Breast epithelium (tissue), 4 donors: ENCODE data around the gene ZNF490. TPM values are rescaled to one million over a fixed set of nuclear protein-coding genes. Genes with fewer than 3 reads are reported as not detected.
"Not testable (repeated sequence)": the region's sequence is repeated elsewhere in the genome, so short reads cannot be mapped to it uniquely, and the experiment has no call there.

Source experiments
- DNase-seq, 2 donors: peaks; one replicate each; pipeline ENCODE4 v3.0.0-alpha.2; 2019; ENCODE audit warnings: low spot score in 2 of 2
- H3K27ac ChIP-seq, 2 donors: fragments of 200-600 bp; sonication (generic) in 1 of 2; one replicate each; pipeline ENCODE4 v1.5.1; 2016 to 2019; ENCODE audit warnings: mild to moderate bottlenecking in 1 of 2
- H3K27me3 ChIP-seq, 2 donors: fragments of 200-600 bp; sonication (generic) in 1 of 2; one replicate each; pipeline versions ENCODE4 v1.5.1 to v1.6.0; 2017 to 2019; ENCODE audit warnings: control low read depth in 1 of 2, mild to moderate bottlenecking in 1 of 2
- H3K36me3 ChIP-seq: fragments of 200-600 bp; one replicate; pipeline ENCODE4 v1.5.1; 2019
- H3K4me1 ChIP-seq, 2 donors: fragments of 200-600 bp; sonication (generic); one replicate each; pipeline ENCODE4 v1.5.1; 2016 to 2019; ENCODE audit warnings: control low read depth in 1 of 2
- H3K4me3 ChIP-seq, 3 donors: fragments of 200-600 bp; sonication (generic); 1 replicate in 2 of 3; 2 replicates in 1 of 3; pipeline ENCODE4 v1.5.1; 2016 to 2019; ENCODE audit warnings: mild to moderate bottlenecking in 3 of 3, moderate library complexity in 2 of 3
- H3K9me3 ChIP-seq, 2 donors: fragments of 200-600 bp; sonication (generic) in 1 of 2; one replicate each; pipeline ENCODE4 v1.5.1; 2016 to 2019; ENCODE audit warnings: control low read depth in 1 of 2
- CTCF ChIP-seq, 3 donors: fragments of 450-650 bp; IDR thresholded peaks; one replicate each; pipeline ENCODE4 v1.5.1; 2016 to 2017; ENCODE audit warnings: antibody characterized with exemption in 3 of 3, mild to moderate bottlenecking in 3 of 3, moderate library complexity in 3 of 3
- POLR2A ChIP-seq: fragments of 450-650 bp; IDR thresholded peaks from one replicate; pipeline ENCODE4 v1.6.1; 2016; ENCODE audit warnings: antibody characterized with exemption, mild to moderate bottlenecking, moderate library complexity
- POLR2AphosphoS5 ChIP-seq, 3 donors: sonication (generic); formaldehyde crosslinking; IDR thresholded peaks; one replicate each; pipeline ENCODE4 v1.6.1; 2017; ENCODE audit warnings: antibody characterized with exemption in 3 of 3
- intact Hi-C: fragments of 100-400 bp; cut with DNase I; formaldehyde crosslinking; loops from one replicate; pipeline ENCODE4 v1.15.1; 2023; ENCODE audit warnings: low total_unique reads
- total RNA-seq, 3 donors: library from RNA; depleted of rRNA; stranded (reverse); fragments of >200 nt; gene quantifications; one replicate each; pipeline ENCODE4 v1.1.0, GENCODE V29; 2016

ZNF490 gene
- total RNA-seq, 3 donors from 2014 or later, result 5.6 to 7.9 (median 7.0) TPM

- Histone ChIP-seq H3K9me3 (no peaks in the 10 kb centered on the region), H3K4me1 (peaks cover 0 to 8% of the 10 kb centered on the region in 2 donors), H3K4me3 (no peak overlapping the region), H3K27ac (no peak overlapping the region), H3K27me3 (no peaks in the 10 kb centered on the region), H3K36me3 (no peaks in the 10 kb centered on the region)
- no peak for TF ChIP-seq POLR2AphosphoS5 (IDR thresholded peaks at IDR 0.05)
- TF ChIP-seq POLR2A, result no peak
- no peak for TF ChIP-seq CTCF (IDR thresholded peaks at IDR 0.05)
- intact Hi-C loops, result no loop called here
- DNase-seq, result no peak
Measured at GRCh38 chr19:12646551-12646950, 35.9 kb upstream of the ZNF490 start.

GRCh38 chr19:12643716-12644115 is 33.1 kb upstream of the ZNF490 start:
- not testable (repeated sequence) for DNase-seq, H3K36me3 ChIP-seq, H3K4me3 ChIP-seq, H3K27me3 ChIP-seq, H3K27ac ChIP-seq, H3K4me1 ChIP-seq, H3K9me3 ChIP-seq
- intact Hi-C loops, result loop anchor here (5.0 kb wide), 1 partner anchor 876 kb away; the partner anchor contains the start of gene ZNF441

- Histone ChIP-seq H3K36me3 (no peaks in the 10 kb centered on the region), H3K4me3 (no peak overlapping the region), H3K27me3 (no peaks in the 10 kb centered on the region), H3K4me1 (no peaks in the 10 kb centered on the region), H3K9me3 (no peaks in the 10 kb centered on the region), H3K27ac (no peak overlapping the region)
- TF ChIP-seq POLR2AphosphoS5 (IDR thresholded peaks at IDR 0.05), result no peak
- no peak for TF ChIP-seq CTCF (IDR thresholded peaks at IDR 0.05)
- TF ChIP-seq POLR2A, result no peak
- intact Hi-C loops, result loop anchor here (5.0 kb wide), 1 partner anchor 875 kb away; the partner anchor contains the start of gene ZNF441
- DNase-seq, result no peak
Measured at GRCh38 chr19:12642506-12642905, 31.9 kb upstream of the ZNF490 start.

- TF ChIP-seq POLR2A (no peak), POLR2AphosphoS5 (IDR thresholded peaks at IDR 0.05) (no peak), CTCF (IDR thresholded peaks at IDR 0.05) (no peak)
- Histone ChIP-seq H3K9me3 (no peaks in the 10 kb centered on the region), H3K27me3 (no peaks in the 10 kb centered on the region), H3K4me3 (no peak overlapping the region), H3K27ac (no peak overlapping the region), H3K4me1 (no peaks in the 10 kb centered on the region), H3K36me3 (no peaks in the 10 kb centered on the region)
- intact Hi-C loops, result loop anchor here (5.0 kb wide), 1 partner anchor 874 kb away; the partner anchor contains the start of gene ZNF441
- no peak for DNase-seq
Measured at GRCh38 chr19:12641456-12641855, 30.8 kb upstream of the ZNF490 start.

DNA sequence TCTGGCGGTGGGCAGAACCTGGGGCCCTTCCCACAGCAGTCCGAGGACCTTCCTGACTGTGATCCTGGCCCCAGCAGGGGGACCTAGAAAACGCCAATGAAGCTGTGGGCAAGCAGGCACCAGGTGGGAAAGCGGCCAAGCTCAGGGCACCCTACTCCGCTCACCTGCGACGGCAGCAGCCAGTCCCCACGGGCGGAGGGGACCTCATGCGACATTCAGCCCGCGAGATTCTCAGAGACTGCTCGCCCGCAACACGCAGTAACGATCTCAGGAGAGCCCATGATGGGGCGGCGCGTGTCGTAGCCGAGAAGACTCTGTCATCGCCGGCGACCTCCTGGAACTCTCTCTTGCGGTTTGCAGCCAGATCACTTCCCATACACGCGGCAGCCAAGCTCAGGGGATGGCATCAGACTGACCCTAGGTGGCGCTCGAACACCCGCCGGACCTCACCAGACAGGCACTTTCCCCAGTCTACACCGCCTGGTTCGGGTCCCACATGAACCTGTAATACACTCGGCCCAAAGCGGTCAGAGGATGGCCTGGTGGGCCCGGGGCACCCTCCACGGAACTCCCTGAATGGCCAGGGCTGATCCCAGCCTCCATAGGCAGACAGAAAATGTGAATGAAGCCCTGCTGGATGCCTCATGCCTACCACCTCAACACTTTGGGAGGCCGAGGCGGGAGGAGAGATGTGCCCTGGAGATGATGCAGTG is 29.4 kb upstream of the ZNF490 start:
- Histone ChIP-seq H3K4me3 (peak overlapping the region in 2 of 3 donors; percentile 24 to 62), H3K4me1 (no peaks in the 10 kb centered on the region), H3K27ac (peak overlapping the region in 1 of 2 donors; percentile 7), H3K27me3 (no peaks in the 10 kb centered on the region), H3K36me3 (no peaks in the 10 kb centered on the region), H3K9me3 (no peaks in the 10 kb centered on the region)
- intact Hi-C loops, result loop anchor here (5.0 kb wide), 1 partner anchor 873 kb away; the partner anchor contains the start of gene ZNF441
- peak; percentile 64 to 80 for DNase-seq
- peak in 1 of 3 donors; percentile 17 for TF ChIP-seq POLR2AphosphoS5 (IDR thresholded peaks at IDR 0.05)
- TF ChIP-seq POLR2A, result no peak
- TF ChIP-seq CTCF (IDR thresholded peaks at IDR 0.05), result peak; percentile 27 to 66 (median 55)
